Left ventricle myocardium inferior (tissue), 1 donor: ENCODE results near the gene FSTL5. TPM values are rescaled to one million over a fixed set of nuclear protein-coding genes. Genes with fewer than 3 reads are reported as not detected.

Experiments
- DNase-seq: peaks from one replicate; pipeline ENCODE4 v3.0.0-alpha.2; 2020
- H3K27ac ChIP-seq: fragments of 200-600 bp; replicated peaks from 2 replicates; pipeline ENCODE4 v1.8.0; 2021
- H3K27me3 ChIP-seq: fragments of 200-600 bp; 2 replicates; pipeline ENCODE4 v1.8.0; 2021; ENCODE audit warnings: low read depth
- H3K36me3 ChIP-seq: fragments of 200-600 bp; 2 replicates; pipeline ENCODE4 v1.8.0; 2021
- H3K4me1 ChIP-seq: fragments of 200-600 bp; 2 replicates; pipeline ENCODE4 v1.8.0; 2021
- H3K4me3 ChIP-seq: fragments of 200-600 bp; 2 replicates; pipeline ENCODE4 v1.8.0; 2021; ENCODE audit warnings: mild to moderate bottlenecking, moderate library complexity
- H3K9me3 ChIP-seq: fragments of 200-600 bp; replicated peaks from 2 replicates; pipeline ENCODE4 v1.8.0; 2021
- intact Hi-C: fragments of 100-400 bp; cut with micrococcal nuclease; formaldehyde crosslinking; loops from one replicate; pipeline ENCODE4 v1.11.0; 2022
- total RNA-seq: library from RNA; stranded (reverse); fragmentation: NEBNext Ultra II Directional; extraction: Animal tissue kit (Norgen Biotek cat#: 25700); gene quantifications from one replicate; pipeline ENCODE4 v1.2.1, GENCODE V29; 2021
- TF ChIP-seq, protein P1 (sequence below): fragments of 200-600 bp; IDR thresholded peaks from 2 replicates; pipeline ENCODE4 v1.8.0; 2021; ENCODE audit warnings: antibody characterized with exemption, mild to moderate bottlenecking, borderline replicate concordance
- donor health status: DM: no; HTN: yes; CAD: no; lungs with severe emphysema.

FSTL5 gene
- total RNA-seq, 1 donor from 2014 or later, result not detected

DNA sequence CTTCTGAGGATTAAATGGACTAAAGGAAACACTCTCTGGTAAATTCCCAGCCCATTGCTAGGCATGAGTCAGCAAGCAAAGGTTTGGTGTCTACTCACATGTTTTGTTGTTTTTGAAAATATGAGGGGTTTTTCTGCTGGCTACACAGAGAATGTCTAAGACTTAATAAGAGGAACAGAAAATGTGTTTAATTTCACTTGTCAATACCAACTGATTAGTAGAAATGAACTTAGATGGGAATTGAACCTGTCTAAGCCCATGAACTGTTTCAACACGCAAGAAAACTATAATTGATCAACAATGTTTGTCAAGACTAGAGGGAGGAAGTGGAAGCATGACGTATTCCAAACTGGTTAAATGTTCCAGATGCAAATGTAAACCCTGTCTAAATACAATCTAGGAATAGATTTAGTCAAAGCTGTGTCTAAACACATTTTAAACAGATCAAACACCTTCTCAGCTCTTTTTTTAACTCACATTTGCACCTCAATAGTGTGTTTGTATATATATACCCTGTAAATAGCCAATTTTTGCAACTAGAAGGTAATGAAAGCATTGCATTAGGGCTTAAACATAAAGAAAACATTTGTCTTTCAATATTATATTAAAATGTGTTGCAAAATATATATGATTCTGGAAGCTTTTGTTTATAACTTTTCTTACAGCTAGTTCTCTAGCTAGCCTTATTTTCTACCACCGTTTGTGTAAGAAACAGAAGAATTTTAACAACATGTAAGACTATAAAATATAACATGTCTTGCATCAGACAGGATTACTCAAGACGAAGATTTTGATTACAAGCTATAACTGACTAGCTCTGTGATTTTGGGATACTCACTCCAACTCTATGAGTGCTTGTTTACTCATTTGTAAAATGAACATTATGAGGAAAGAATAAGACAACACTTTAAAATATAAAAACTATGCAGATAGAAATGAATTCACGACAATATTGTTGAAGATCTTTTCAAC lies 607.8 kb downstream of the FSTL5 start:
- intact Hi-C loops, result no loop called here
- Histone ChIP-seq H3K27ac (no peak overlapping the region), H3K4me1 (no peaks in the 10 kb centered on the region), H3K27me3 (no peaks in the 10 kb centered on the region), H3K9me3 (no peaks in the 10 kb centered on the region), H3K36me3 (no peaks in the 10 kb centered on the region), H3K4me3 (no peak overlapping the region)
- TF ChIP-seq, protein P1, sequence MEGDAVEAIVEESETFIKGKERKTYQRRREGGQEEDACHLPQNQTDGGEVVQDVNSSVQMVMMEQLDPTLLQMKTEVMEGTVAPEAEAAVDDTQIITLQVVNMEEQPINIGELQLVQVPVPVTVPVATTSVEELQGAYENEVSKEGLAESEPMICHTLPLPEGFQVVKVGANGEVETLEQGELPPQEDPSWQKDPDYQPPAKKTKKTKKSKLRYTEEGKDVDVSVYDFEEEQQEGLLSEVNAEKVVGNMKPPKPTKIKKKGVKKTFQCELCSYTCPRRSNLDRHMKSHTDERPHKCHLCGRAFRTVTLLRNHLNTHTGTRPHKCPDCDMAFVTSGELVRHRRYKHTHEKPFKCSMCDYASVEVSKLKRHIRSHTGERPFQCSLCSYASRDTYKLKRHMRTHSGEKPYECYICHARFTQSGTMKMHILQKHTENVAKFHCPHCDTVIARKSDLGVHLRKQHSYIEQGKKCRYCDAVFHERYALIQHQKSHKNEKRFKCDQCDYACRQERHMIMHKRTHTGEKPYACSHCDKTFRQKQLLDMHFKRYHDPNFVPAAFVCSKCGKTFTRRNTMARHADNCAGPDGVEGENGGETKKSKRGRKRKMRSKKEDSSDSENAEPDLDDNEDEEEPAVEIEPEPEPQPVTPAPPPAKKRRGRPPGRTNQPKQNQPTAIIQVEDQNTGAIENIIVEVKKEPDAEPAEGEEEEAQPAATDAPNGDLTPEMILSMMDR, result no peak
- DNase-seq, result no peak

DNA sequence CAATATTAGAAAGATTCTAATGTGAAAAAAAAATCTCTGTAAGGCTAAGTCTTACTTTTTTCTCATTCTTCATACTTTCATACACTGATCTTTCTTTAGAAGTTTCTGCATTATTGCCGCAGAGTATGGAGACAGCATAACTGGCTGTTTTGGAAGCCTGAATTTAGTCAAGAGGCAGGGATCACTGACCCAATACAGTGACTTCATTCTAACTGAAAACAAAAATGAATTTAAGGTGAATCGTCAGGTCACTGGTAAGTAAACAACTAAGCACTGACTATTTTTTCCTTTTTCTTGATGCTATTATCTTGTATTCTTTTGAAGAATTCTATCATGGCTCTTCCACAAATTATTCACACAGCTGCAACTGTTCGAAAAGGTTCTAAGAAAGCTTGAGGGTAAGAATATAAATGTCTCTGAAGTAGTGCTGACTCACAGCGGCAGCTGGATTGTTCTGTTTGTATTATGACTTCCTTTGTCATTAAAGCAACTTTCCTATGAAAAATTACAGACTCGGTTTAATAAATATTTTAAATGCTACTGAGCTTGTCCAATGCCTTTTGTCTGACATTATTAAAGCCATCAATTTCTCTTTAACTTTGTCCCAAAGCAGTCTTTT lies 609.3 kb downstream of the FSTL5 start:
- H3K4me1 ChIP-seq, result no peaks in the 10 kb centered on the region
- H3K9me3 ChIP-seq, result no peaks in the 10 kb centered on the region
- H3K27me3 ChIP-seq, result no peaks in the 10 kb centered on the region
- intact Hi-C loops, result no loop called here
- no peak overlapping the region for H3K27ac ChIP-seq
- no peak overlapping the region for H3K4me3 ChIP-seq
- TF ChIP-seq, protein P1, result no peak
- no peaks in the 10 kb centered on the region for H3K36me3 ChIP-seq
- DNase-seq, result no peak

DNA sequence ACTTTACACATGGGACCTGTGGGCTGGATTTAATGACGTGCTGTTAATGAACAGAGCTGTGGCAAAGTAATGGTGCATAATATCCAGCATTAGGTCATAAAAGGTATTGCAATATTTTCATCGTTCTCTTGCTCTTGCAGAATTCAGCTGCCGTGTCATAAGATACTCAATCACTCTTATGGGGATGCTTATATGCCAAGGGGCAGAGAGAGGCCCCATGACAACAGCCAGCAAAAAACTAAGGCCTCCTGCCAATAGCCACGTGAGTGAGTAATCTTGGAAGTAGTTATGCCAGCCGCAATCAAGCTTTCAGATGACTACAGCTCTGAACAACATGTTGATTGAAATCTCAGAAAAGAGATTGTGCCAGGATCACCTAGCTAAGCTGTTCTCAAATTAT lies 616.9 kb downstream of the FSTL5 start:
- H3K27ac ChIP-seq, result no peak overlapping the region
- H3K27me3 ChIP-seq, result no peaks in the 10 kb centered on the region
- TF ChIP-seq, protein P1, result no peak
- intact Hi-C loops, result no loop called here
- H3K4me1 ChIP-seq, result no peaks in the 10 kb centered on the region
- DNase-seq, result no peak
- H3K4me3 ChIP-seq, result no peak overlapping the region
- peaks cover 11% of the 10 kb centered on the region for H3K9me3 ChIP-seq
- no peaks in the 10 kb centered on the region for H3K36me3 ChIP-seq

DNA sequence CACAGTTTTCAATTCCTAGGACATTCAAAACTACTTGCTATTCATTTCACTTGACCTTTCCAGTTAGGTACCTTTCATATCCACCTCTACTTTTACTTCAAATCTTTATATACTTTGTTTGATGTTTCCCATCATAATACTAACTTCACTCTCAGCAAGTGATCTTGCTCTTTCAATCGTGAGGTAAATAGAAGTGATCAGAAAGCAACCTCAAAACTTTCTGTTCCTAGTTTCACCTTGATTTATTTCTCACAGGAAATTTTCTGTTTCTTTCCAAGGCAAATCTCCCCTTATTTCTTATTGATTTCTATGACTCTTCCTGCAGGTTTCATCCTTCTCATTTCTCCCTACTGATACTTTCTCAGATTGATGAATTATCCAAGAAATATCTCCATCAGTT lies 623.5 kb downstream of the FSTL5 start:
- intact Hi-C loops, result no loop called here
- no peak for DNase-seq

DNA sequence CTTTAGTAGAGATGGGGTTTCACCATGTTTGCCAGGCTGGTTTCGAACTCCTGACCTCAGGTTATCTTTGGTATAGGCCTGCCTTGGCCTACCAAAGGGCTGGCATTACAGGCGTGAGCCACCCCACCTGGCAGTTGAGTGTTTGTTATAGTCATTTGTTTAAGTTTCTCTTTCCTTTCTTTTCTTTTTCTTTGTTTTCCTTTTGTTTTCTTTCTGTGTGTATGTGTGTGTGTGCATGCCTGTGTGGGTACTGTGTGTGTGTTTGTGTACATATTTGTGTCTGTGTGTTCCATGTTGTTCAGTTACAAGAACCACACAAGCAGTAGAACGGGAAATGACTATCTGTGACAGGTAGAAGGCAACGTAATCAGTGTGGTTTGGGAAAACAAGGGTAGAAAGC lies 624.9 kb downstream of the FSTL5 start:
- no peaks in the 10 kb centered on the region for H3K27me3 ChIP-seq
- intact Hi-C loops, result no loop called here
- no peaks in the 10 kb centered on the region for H3K9me3 ChIP-seq
- H3K27ac ChIP-seq, result no peak overlapping the region
- DNase-seq, result no peak
- no peaks in the 10 kb centered on the region for H3K4me1 ChIP-seq
- no peaks in the 10 kb centered on the region for H3K36me3 ChIP-seq
- TF ChIP-seq, protein P1, result no peak
- H3K4me3 ChIP-seq, result no peak overlapping the region

More for the DNA sequence above, 623.5 kb downstream of the FSTL5 start:
- no peak overlapping the region for H3K4me3 ChIP-seq
- no peaks in the 10 kb centered on the region for H3K4me1 ChIP-seq
- no peak overlapping the region for H3K27ac ChIP-seq
- H3K36me3 ChIP-seq, result no peaks in the 10 kb centered on the region
- no peaks in the 10 kb centered on the region for H3K9me3 ChIP-seq
- no peaks in the 10 kb centered on the region for H3K27me3 ChIP-seq
- TF ChIP-seq, protein P1, result no peak
